ENCODE measurements around the gene STARD5. TPM values are rescaled to one million over a fixed set of nuclear protein-coding genes. Genes with fewer than 3 reads are reported as not detected.

Gene STARD5
- total RNA-seq, 1 donor from 2014 or later = 4.8 TPM

DNA sequence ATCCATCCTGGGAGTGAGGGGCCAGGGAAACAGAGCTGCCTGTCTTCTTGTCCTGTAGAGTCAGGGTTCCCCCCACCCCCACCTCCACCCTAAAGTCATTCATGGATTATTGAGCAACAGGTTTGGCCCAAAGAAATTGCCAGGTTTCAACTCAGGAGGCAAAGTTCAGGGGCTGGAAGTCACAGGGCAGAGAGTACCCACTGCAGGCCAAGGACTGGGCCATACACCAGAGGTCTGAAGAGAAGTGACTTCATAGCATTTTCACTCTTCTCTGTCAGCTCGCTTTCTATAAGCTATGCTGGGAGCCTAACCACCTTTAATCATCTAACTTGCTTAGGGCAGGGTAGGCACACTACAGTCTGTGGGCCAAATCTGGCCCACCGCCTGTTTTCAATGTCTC is 50.1 kb downstream of the STARD5 start:
- Histone ChIP-seq H3K4me1 (peaks cover 0 to 8% of the 10 kb centered on the region in 2 donors), H3K27me3 (no peaks in the 10 kb centered on the region), H3K9me3 (peaks cover 4 to 7% of the 10 kb centered on the region in 2 donors), H3K4me3 (no peak overlapping the region), H3K36me3 (no peaks in the 10 kb centered on the region), H3K27ac (no peak overlapping the region)
- TF ChIP-seq, protein P1, sequence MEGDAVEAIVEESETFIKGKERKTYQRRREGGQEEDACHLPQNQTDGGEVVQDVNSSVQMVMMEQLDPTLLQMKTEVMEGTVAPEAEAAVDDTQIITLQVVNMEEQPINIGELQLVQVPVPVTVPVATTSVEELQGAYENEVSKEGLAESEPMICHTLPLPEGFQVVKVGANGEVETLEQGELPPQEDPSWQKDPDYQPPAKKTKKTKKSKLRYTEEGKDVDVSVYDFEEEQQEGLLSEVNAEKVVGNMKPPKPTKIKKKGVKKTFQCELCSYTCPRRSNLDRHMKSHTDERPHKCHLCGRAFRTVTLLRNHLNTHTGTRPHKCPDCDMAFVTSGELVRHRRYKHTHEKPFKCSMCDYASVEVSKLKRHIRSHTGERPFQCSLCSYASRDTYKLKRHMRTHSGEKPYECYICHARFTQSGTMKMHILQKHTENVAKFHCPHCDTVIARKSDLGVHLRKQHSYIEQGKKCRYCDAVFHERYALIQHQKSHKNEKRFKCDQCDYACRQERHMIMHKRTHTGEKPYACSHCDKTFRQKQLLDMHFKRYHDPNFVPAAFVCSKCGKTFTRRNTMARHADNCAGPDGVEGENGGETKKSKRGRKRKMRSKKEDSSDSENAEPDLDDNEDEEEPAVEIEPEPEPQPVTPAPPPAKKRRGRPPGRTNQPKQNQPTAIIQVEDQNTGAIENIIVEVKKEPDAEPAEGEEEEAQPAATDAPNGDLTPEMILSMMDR (IDR thresholded peaks at IDR 0.05) = no peak
- DNase-seq (ENCODE audit: low spot score in 2 of 2) = no peak
- intact Hi-C loops (cut with DNase I) = loop anchor here (2.0 kb wide), 1 partner anchor 39 kb away; no protein-coding TSS in a partner anchor

DNA sequence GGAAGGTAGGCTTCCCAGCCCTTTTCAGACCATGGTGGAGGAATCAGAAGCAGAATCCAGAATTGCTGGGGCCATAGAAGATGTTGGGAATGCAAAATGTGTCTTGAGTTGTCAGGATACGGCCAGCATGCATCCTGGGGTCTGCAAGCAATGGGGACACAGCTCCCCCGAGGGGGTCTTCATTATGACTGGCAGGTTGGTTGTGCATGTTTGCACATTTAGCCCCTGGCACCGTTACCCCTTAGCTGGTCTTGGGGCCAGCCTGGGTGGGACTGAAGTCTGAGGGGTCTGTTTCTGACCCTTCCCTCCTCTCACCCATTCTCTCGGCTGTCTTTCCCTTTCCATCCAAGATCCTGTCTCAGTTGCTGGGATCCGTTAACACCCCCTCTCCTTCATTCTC is 50.7 kb downstream of the STARD5 start:
- Histone ChIP-seq H3K36me3 (no peaks in the 10 kb centered on the region), H3K27ac (no peak overlapping the region), H3K9me3 (peaks cover 4 to 7% of the 10 kb centered on the region in 2 donors), H3K4me1 (peaks cover 0 to 8% of the 10 kb centered on the region in 2 donors), H3K27me3 (no peaks in the 10 kb centered on the region), H3K4me3 (no peak overlapping the region)
- intact Hi-C loops (cut with DNase I) = no loop called here
- no peak for DNase-seq (ENCODE audit: low spot score in 2 of 2)
- TF ChIP-seq, protein P1 (IDR thresholded peaks at IDR 0.05) = no peak

DNA sequence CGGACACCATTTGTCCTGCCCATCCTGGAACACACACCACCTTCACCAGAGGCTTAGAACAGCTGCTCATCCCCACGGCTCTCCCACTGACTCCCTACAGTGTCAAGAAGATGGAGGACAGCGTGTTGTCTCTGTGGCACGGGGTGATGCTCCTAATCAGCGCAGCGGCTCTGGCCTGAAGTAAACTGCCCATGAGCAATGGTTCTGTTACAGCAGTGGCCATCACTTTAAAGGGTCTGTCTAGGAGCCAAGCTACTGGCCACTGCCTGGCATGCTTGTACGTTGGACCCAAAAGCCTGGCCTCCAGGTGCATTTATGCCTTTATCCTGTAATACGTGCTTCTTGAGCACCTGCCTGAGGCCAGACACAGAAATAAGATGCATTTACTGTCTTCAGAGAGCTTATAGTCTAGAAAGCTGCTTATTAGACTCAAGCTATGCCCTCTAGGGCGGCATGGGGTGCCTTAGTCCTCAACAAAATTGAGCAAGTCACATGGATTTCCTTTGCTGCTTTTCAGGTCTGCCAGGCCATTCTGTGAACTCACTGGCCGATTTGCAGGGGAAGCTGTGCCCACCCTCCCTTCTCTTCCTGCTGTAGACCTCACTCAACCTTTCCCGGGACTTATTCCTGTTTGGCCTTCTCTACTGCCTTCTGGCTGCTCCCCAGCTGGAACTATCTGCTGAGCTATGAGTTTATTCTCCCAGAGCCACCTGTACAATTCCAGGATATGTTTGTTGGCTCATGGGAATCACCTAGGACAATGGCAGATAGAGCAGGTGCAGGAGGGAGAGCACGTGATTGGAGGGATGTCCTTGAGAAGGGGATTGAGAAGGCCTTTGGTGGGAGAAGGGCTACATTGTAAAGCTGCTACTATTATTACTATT is 51.9 kb downstream of the STARD5 start:
- intact Hi-C loops (cut with DNase I) = no loop called here
- TF ChIP-seq, protein P1 (IDR thresholded peaks at IDR 0.05) = no peak
- DNase-seq (ENCODE audit: low spot score in 2 of 2) = no peak

DNA sequence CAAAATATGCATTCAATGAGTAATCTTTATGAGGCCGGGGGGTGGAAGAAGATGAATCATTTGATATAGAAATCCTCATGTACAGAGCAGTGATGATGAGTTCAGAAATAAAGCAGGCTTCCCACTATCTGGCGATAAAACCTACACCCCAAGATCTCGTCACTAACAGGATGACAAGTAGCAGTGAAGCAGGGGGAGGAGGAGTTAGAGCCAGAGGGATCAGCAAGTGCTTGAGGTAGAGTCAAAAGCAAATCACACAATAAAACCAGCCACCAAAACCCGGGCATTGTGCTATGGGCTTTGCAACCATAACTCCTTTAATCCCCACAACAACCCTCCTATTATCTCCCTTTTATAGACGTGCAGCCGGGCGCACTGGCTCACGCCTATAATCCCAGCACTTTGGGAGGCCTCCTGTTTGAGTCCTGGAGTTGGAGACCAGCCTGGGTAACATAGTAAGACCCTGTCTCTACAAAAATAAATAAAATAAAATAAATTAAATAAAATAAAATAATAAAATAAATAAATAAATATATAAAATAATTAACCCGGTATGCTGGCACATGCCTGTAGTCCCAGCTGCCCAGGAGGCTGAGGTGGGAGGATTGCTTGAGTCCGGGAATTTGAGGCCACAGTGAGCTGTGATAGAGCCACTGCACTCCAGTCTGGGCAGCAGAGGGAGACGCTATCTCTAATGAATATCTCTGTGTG is 53.0 kb downstream of the STARD5 start:
- Histone ChIP-seq H3K36me3 (no peaks in the 10 kb centered on the region), H3K27me3 (no peaks in the 10 kb centered on the region), H3K9me3 (no peaks in the 10 kb centered on the region), H3K4me3 (no peak overlapping the region), H3K4me1 (peaks cover 0 to 10% of the 10 kb centered on the region in 2 donors), H3K27ac (no peak overlapping the region)
- no peak for DNase-seq (ENCODE audit: low spot score in 2 of 2)
- intact Hi-C loops (cut with DNase I) = no loop called here
- TF ChIP-seq, protein P1 (IDR thresholded peaks at IDR 0.05) = no peak

More for the DNA sequence above, 51.9 kb downstream of the STARD5 start:
- Histone ChIP-seq H3K36me3 (no peaks in the 10 kb centered on the region), H3K4me3 (no peak overlapping the region), H3K9me3 (peaks cover 1 to 2% of the 10 kb centered on the region in 2 donors), H3K27ac (no peak overlapping the region), H3K27me3 (no peaks in the 10 kb centered on the region), H3K4me1 (peaks cover 0 to 8% of the 10 kb centered on the region in 2 donors)

DNA sequence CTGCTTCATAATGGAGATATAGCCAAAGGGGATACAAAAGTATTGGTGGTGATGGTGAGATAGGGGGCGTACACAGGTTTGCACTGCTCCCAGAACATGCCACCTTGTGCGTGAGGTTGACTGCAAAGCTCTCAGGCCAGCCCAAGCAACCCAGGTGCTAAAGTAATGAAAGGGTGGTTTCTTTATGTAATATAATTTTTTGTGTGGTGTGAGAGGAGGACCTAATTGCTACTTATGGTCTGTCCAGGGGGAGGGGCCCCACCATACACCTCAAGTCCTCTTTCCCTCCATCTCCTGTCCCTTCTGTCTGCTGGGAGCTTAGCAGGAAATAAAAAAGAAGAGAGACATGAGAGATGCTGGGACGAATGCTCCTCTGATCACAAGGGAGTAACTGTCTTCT is 53.8 kb downstream of the STARD5 start:
- TF ChIP-seq, protein P1 (IDR thresholded peaks at IDR 0.05) = no peak
- intact Hi-C loops (cut with DNase I) = no loop called here
- H3K4me3 ChIP-seq = no peak overlapping the region

More for the DNA sequence above, 53.8 kb downstream of the STARD5 start:
- no peaks in the 10 kb centered on the region for H3K27me3 ChIP-seq
- H3K27ac ChIP-seq = no peak overlapping the region
- no peaks in the 10 kb centered on the region for H3K9me3 ChIP-seq
- no peak for DNase-seq (ENCODE audit: low spot score in 2 of 2)
- H3K4me1 ChIP-seq = peaks cover 0 to 7% of the 10 kb centered on the region in 2 donors
- H3K36me3 ChIP-seq = no peaks in the 10 kb centered on the region
